Daoy (cell line): ENCODE results near the gene DERA. TPM values are rescaled to one million over a fixed set of nuclear protein-coding genes. Genes with fewer than 3 reads are reported as not detected.
"Not testable (repeated sequence)": the region's sequence is repeated elsewhere in the genome, so short reads cannot be mapped to it uniquely, and the experiment has no call there.

Experiments
- DNase-seq: peaks from one replicate; pipeline ENCODE4 v3.0.0-alpha.2; 2015; ENCODE audit warnings: low read depth
- total RNA-seq: library from RNA; depleted of rRNA; stranded (reverse); fragments of >200 nt; shearing (Covaris generic); gene quantifications from 2 replicates; pipeline ENCODE4 v1.2.3, GENCODE V29; 2014

DERA gene
- total RNA-seq, 1 experiment from 2014 or later, result 50.6 TPM

DNA sequence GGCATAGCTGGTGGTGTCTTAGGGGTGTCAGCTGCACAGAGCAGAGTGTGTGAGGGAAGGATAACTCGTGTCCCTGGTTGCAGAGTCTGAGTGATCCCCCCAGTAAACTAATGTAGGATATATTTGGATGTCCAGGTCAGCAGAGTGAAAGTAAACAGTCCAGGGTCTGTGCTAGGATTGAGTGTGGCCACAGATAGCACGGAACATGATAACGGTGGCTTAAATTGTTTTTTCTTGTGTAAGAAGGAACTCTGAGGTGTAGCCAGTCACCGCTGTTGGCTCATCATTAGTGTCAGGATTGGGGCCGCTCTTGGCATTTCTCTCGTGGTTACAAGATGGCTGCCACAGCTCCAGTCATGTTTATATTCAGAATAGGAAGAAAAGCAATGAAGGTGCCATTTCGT lies 97.3 kb downstream of the DERA start:
- DNase-seq, result no peak

GRCh38 chr12:16012117-16012516 lies 101.0 kb downstream of the DERA start:
- no peak for DNase-seq

GRCh38 chr12:16013722-16014121 lies 102.6 kb downstream of the DERA start:
- not testable (repeated sequence) for DNase-seq

- DNase-seq, result not testable (repeated sequence)
Observed at GRCh38 chr12:16014394-16014793, 103.3 kb downstream of the DERA start.

DNA sequence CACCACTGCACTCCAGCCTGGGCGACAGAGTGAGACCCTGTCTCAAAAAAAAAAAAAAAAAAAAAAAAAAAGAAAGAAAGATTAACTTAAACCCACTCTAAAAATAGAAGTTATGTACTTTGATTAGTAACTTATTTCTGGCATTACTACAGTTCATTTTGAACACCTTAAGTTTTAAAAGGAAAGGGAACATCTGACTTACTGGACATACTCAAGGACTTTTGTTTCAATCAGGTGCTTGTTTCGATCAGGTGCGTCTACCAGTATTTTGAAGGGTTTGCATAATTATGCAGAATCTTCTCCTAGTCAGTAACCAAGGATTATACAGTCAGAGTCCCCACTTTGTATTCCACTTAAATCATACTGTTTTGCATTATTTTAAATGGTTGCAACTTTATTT lies 105.6 kb downstream of the DERA start:
- no peak for DNase-seq

DNA sequence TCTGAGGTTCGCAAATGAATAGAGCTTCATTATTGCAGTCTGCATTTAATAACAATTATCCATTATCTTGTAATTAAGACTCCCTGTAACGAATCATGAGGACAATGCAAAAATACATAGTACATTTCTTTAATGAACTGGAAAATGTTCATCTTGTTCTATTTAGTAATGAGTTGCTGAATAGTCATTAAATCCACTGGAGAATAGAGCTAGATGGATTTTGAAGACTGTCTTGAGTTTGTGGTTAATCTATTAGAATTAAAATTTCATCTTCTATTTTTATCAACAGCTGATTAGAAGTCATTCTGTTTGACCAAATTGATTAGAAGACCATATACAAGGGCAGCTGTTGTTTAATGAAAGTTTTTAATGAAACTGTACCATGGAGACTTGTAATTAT lies 107.2 kb downstream of the DERA start:
- DNase-seq, result no peak

DNA sequence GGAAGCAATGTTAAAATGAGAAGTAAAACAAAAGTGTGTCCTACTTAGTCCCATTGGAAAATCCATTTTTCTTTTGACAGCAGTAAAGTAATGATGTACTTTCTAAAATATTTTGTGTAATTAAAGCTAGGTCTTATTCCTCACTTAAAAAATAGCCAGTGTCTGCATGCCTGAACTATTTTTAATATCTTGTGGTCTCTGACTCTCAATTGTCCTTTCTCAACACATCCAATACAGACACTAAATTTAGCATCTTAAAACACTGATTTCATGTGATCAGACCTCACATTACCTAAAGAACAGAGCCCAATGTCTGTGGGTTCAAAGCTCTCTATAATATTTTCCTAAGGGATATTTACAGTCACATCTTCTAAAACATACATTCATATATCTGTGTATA lies 108.0 kb downstream of the DERA start:
- DNase-seq, result no peak

DNA sequence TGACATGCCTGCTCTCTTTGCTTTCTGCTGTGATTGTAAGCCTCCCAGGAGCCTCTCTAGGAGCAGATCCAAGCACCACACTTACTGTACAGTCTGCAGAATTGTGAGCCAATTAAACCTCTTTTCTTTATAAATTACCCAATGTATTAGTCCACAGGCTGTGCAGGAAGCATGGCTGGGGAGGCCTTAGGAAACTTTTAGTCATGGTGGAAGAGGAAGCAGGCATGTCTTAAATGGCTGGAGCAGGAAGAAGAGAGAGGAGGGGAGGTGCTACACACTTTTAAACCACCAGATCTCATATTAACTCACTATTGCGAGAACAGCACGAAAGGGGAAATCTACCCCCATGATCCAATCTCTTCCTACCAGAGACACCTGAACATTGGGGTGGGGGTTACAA lies 108.9 kb downstream of the DERA start:
- no peak for DNase-seq

DNA sequence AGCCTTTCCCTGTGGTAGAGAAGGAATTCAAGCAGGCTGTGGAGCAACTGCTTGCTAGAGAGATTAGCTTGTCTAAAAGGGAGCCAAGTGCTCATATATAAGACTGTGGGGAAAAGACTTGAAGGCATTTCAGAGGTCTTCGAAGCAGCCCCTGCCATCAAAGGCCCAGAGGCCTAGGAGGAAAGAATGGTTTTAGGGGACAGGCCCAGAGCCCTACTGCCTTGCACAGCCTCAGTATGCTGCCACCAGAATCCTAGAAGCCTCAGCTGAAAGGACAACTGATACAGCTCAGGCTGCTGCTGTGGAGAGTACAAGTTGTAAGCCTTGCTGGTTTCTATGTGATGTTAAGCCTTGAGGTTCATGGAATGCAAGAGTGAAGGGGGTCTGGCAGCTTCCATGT lies 109.9 kb downstream of the DERA start:
- no peak for DNase-seq

DNA sequence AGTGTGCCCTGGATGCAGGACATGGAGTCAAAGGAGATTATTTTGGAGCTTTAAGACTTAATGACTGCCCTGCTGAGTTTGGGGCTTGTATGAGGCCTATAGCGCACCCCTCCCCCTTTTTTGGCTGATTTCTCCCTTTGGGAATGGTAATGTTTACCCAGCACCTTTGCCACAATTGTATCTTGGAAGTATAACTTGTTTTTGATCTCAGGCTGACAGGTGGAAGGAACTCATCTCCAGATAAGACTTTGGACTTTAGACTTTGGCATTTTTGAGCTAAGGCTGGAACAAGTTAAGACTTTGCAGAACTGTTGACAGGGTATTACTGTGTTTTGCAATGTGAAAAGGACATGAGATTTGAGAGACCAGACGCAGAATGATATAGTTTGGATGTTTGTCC lies 110.5 kb downstream of the DERA start:
- no peak for DNase-seq

- no peak for DNase-seq
Observed at GRCh38 chr12:16027002-16027401, 115.9 kb downstream of the DERA start.

- no peak for DNase-seq
Observed at GRCh38 chr12:16030744-16031143, 119.6 kb downstream of the DERA start.

GRCh38 chr12:16034136-16034817 lies 123.1 kb downstream of the DERA start:
- no peak for DNase-seq

DNA sequence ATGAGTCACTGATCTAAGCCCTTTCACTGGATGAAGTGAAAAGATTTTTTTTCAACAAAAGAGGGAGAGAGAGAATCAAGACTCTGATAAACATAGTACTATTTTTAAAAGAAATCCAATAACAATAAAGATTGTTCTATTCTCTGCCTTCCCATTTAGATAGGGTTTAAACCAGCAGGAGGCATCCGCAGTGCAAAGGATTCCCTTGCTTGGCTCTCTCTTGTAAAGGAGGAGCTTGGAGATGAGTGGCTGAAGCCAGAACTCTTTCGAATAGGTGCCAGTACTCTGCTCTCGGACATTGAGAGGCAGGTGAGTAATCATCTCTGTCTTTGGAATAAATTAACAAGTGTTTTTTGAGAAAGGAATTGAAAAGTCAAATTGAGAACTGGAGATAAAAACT lies 124.9 kb downstream of the DERA start:
- no peak for DNase-seq

GRCh38 chr12:16037533-16037932 lies 126.4 kb downstream of the DERA start:
- no peak for DNase-seq

DNA sequence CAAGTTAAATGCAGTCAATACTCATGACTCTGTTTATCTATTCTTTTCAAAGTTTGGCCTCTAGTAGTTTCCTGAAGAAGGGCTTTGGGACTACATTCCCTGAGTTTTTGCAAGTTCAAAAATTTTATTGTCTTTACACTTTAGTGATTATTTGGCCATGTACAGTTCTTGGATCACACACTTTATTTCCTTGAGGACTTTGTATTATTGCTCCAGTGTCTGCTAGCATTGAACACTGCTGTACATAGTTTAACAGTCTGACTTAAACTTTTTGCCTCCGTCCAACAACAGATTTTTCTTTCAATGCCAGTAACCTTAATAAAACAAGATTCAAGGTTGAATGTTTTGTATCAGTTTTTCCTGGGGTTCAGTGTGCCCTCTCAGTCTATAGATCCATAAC lies 132.3 kb downstream of the DERA start:
- DNase-seq, result no peak

DNA sequence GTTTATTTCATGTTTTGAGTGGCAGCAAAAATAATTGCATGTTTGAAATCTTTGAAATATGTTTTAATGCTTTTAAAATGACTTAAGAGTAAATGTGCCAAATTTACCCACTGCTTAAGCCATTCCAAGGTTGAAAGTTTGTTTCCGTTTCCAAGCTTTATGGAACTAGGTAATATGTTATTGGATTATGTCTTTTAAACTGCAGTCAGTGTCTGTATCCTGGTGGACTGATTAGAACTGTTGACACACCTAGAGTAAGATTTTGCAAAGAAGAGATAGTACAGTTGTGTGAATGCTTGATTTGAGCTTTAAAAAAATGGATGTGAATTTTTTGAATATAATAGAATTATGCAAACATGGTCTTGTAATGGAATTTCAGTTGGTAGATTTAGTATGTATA lies 135.1 kb downstream of the DERA start:
- no peak for DNase-seq

- DNase-seq, result no peak
Observed at GRCh38 chr12:16048511-16048910, 137.4 kb downstream of the DERA start.

- DNase-seq, result no peak
Observed at GRCh38 chr12:16056910-16057309, 145.8 kb downstream of the DERA start.

DNA sequence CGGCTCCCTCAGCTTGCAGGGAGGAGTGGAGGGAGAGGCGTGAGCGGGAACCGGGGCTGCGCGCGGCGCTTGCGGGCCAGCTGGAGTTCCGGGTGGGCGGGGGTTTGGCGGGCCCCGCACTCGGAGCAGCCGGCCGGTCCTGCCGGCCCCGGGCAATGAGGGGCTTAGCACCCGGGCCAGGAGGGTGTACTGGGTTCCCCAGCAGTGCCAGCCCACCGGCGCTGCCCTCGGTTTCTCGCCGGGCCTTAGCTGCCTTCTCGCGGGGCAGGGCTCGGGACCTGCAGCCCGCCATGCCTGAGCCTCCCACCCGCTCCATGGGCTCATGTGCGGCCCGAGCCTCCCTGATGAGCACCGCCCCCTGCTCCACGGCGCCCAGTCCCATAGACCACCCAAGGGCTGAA lies 146.2 kb downstream of the DERA start:
- not testable (repeated sequence) for DNase-seq

DNA sequence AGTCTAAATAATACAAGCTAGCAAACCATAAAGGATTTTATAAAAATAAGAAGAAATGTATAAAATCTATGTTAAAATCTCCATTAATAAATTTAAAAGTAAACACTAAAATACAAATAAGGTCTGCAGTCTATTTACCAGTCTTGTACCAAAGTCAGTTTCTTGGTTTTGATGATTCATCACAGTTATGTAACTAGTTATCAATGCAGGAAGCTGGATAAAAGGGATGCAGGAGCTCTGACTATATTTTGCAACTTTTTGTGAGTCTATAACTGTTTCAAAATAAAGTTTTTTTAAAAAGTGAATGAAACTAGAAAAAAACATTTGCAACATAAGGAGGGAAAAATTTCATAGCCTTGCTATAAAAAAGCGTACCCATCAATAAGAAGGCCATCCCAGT lies 151.5 kb downstream of the DERA start:
- DNase-seq, result no peak

DNA sequence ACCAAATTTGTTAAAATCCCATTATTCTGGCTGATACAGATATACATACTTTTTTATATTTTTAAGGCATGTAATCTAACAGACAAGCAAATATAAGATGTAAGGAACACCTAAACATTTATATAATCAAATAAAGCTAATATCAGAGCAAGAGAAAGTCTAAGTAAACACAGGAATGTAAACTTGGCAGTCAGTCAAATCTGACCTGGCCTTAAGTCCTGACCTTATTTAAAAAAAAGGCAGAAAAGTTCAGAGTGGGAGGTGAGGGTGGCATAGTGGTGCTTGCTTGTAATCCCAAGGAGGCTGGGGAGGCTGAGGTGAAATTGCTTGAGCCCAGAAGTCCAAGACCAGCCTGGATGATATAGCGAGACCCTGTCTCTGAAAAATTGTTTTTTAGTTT lies 152.6 kb downstream of the DERA start:
- no peak for DNase-seq

GRCh38 chr12:16070113-16070512 lies 159.0 kb downstream of the DERA start:
- DNase-seq, result no peak

DNA sequence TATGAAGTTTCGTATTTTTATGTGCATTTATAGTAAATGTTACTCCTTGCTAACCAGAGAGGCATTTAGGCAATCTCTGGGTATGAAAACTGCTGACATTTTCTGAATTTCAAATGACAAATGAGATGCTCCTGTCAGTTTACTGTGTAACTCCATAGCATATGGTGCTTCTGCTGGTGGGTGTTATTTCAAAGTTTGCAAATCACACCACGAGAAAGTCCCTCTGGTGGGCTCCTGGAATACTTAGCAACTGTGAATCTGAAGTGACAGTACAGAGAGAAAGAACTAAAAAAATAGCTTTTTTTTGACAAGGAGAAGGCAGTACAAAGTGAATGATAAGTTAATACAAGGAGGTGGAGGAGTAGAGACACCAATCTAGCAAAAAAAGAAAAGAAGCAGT lies 161.5 kb downstream of the DERA start:
- no peak for DNase-seq
